K562 (cell line): ENCODE results near the gene ADGRG1. TPM values are rescaled to one million over a fixed set of nuclear protein-coding genes. Genes with fewer than 3 reads are reported as not detected.
A peak's percentile ranks its signal among the peaks of the same experiment; 100 is the strongest.

ENCODE experiments used
- ADNP ChIP-seq: fragments of 200-800 bp; sonication (Bioruptor generic); IDR thresholded peaks from 2 replicates; pipeline ENCODE4 v1.6.1; 2016; ENCODE audit warnings: missing genetic modification characterization, missing compliant biosample characterization
- CAMTA2 ChIP-seq: fragments of 250-450 bp; sonication (Bioruptor Pico); conservative IDR thresholded peaks from 2 replicates; pipeline ENCODE4 v1.5.1; 2022
- IFI16 ChIP-seq: fragments of 250-450 bp; sonication (Bioruptor Pico); IDR thresholded peaks from 2 replicates; pipeline ENCODE4 v2.1.2; 2022; ENCODE audit warnings: mild to moderate bottlenecking, inconsistent platforms
- MTA2 ChIP-seq: fragments of 450-650 bp; IDR thresholded peaks from 2 replicates; pipeline ENCODE4 v1.6.1; 2016; ENCODE audit warnings: low read depth
- NFE2 ChIP-seq: IDR thresholded peaks from 2 replicates; pipeline ENCODE4 v1.6.1; 2014; ENCODE audit warnings: antibody characterized with exemption, low read depth
- PBX2 ChIP-seq, 2 experiments: IDR thresholded peaks in 1 of 2; conservative IDR thresholded peaks in 1 of 2; 2 replicates each; pipeline ENCODE4 v1.6.1; 2016; ENCODE audit warnings: low read depth in 2 of 2, mild to moderate bottlenecking in 1 of 2, missing compliant biosample characterization in 1 of 2, missing genetic modification characterization in 1 of 2, moderate library complexity in 1 of 2
- PTRF ChIP-seq: fragments of 450-650 bp; IDR thresholded peaks from 2 replicates; pipeline ENCODE4 v1.6.1; 2016; ENCODE audit warnings: mild to moderate bottlenecking, missing genetic modification characterization, missing compliant biosample characterization
- SMARCC2 ChIP-seq: fragments of 450-650 bp; IDR thresholded peaks from 2 replicates; pipeline ENCODE4 v1.6.1; 2017; ENCODE audit warnings: antibody characterized with exemption, moderate library complexity, mild to moderate bottlenecking, low read depth
- TCF7L2 ChIP-seq: fragments of 150-350 bp; IDR thresholded peaks from 2 replicates; pipeline ENCODE4 v1.6.1; 2016; ENCODE audit warnings: low read depth, mild to moderate bottlenecking, low read length, moderate library complexity
- TGIF2 ChIP-seq: sonication (generic); formaldehyde crosslinking; IDR thresholded peaks from 2 replicates; pipeline ENCODE4 v1.8.1; 2022; ENCODE audit warnings: mild to moderate bottlenecking, missing genetic modification reagents, moderate library complexity
- TSC22D4 ChIP-seq: fragments of 450-650 bp; IDR thresholded peaks from 2 replicates; pipeline ENCODE4 v1.6.1; 2016; ENCODE audit warnings: missing genetic modification characterization, missing biosample characterization, control low read depth
- ZBTB12 ChIP-seq: fragments of 250-450 bp; sonication (Bioruptor Pico); IDR thresholded peaks from 2 replicates; pipeline ENCODE4 v1.4.0; 2020
- ZNF146 ChIP-seq: IDR thresholded peaks from one replicate; pipeline ENCODE4 v1.6.1; 2018; ENCODE audit warnings: missing compliant biosample characterization; ENCODE audit not compliant: unreplicated experiment
- ZNF644 ChIP-seq: fragments of 200-800 bp; sonication (Bioruptor generic); IDR thresholded peaks from 2 replicates; pipeline ENCODE4 v1.6.1; 2016; ENCODE audit warnings: low read depth, missing genetic modification characterization, missing compliant biosample characterization
- polyA plus RNA-seq, 8 experiments: library from polyadenylated mRNA; depleted of rRNA in 4 of 8; stranded (reverse) in 5 of 8; unstranded in 3 of 8; fragments of >200 nt; fragmentation: Nextera tagmentation in 2 of 8; fragmentation: Illumina TruSeq in 1 of 8; extraction: Ambion mirVana in 2 of 8; extraction: Trizol in 1 of 8; gene quantifications; 2 replicates each; pipeline versions ENCODE4 v1.2.1 to v1.2.3, GENCODE V29; 2011 to 2014; ENCODE audit warnings: inconsistent platforms in 1 of 8, missing spikeins in 1 of 8
- total RNA-seq, 7 experiments: library from RNA; depleted of rRNA in 6 of 7; stranded (reverse); fragments of >200 nt in 6 of 7; fragmentation: Illumina TruSeq in 2 of 7; extraction: Trizol in 2 of 7; gene quantifications; 2 replicates each; pipeline versions ENCODE4 v1.2.1 to v1.2.3, GENCODE V29; 2011 to 2021; ENCODE audit warnings: low replicate concordance in 1 of 7
- TF ChIP-seq, protein P1 (sequence below): fragments of 450-650 bp; conservative IDR thresholded peaks from 2 replicates; pipeline ENCODE4 v1.6.1; 2016; ENCODE audit warnings: missing genetic modification characterization, low read depth, mild to moderate bottlenecking, missing compliant biosample characterization, moderate library complexity
- TF ChIP-seq, protein P2 (sequence below): sonication (generic); formaldehyde crosslinking; IDR thresholded peaks from 2 replicates; pipeline ENCODE4 v1.8.0; 2022; ENCODE audit warnings: mild to moderate bottlenecking, missing genetic modification reagents, borderline replicate concordance

The ADGRG1 gene
- total and polyA plus RNA-seq, 9 of the 15 experiments (the other 6 are each of a cell fraction or from before 2014, with no cell fraction given), result 0.04 to 0.31 (median 0.16) TPM; not detected in 6

- no peak for TF ChIP-seq MTA2
- TF ChIP-seq ZNF146 (CRISPR knock-in tag), result no peak
- TF ChIP-seq TGIF2 (CRISPR knock-in tag), result no peak
- TF ChIP-seq PTRF (tag), result no peak
- no peak for TF ChIP-seq PBX2 (CRISPR knock-in tag; IDR thresholded peaks at IDR 0.05; ENCODE audit: low read depth)
- TF ChIP-seq PBX2 (tag; conservative IDR thresholded peaks at IDR 0.05; ENCODE audit: low read depth), result no peak
- TF ChIP-seq ADNP (tag), result peak; percentile 94
- no peak for TF ChIP-seq ZBTB12 (CRISPR knock-in tag)
- TF ChIP-seq NFE2, result no peak
- TF ChIP-seq SMARCC2, result no peak
- TF ChIP-seq IFI16 (CRISPR knock-in tag), result no peak
- TF ChIP-seq, protein P1, sequence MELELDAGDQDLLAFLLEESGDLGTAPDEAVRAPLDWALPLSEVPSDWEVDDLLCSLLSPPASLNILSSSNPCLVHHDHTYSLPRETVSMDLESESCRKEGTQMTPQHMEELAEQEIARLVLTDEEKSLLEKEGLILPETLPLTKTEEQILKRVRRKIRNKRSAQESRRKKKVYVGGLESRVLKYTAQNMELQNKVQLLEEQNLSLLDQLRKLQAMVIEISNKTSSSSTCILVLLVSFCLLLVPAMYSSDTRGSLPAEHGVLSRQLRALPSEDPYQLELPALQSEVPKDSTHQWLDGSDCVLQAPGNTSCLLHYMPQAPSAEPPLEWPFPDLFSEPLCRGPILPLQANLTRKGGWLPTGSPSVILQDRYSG (tag), result no peak
- TF ChIP-seq TCF7L2, result no peak
- no peak for TF ChIP-seq CAMTA2 (CRISPR knock-in tag)
- TF ChIP-seq ZNF644 (tag), result no peak
- no peak for TF ChIP-seq TSC22D4 (tag)
- TF ChIP-seq, protein P2, sequence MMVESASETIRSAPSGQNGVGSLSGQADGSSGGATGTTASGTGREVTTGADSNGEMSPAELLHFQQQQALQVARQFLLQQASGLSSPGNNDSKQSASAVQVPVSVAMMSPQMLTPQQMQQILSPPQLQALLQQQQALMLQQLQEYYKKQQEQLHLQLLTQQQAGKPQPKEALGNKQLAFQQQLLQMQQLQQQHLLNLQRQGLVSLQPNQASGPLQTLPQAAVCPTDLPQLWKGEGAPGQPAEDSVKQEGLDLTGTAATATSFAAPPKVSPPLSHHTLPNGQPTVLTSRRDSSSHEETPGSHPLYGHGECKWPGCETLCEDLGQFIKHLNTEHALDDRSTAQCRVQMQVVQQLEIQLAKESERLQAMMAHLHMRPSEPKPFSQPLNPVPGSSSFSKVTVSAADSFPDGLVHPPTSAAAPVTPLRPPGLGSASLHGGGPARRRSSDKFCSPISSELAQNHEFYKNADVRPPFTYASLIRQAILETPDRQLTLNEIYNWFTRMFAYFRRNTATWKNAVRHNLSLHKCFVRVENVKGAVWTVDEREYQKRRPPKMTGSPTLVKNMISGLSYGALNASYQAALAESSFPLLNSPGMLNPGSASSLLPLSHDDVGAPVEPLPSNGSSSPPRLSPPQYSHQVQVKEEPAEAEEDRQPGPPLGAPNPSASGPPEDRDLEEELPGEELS (CRISPR knock-in tag), result no peak
Observed at GRCh38 chr16:57648581-57649442, 20.4 kb downstream of the ADGRG1 start (continued).
